Measurements from ENCODE around the gene CA10. TPM values are rescaled to one million over a fixed set of nuclear protein-coding genes. Genes with fewer than 3 reads are reported as not detected.

Gene CA10
- total RNA-seq, 2 experiments from 2014 or later: not detected

- Mint-ChIP-seq H3K9me3 (no peaks in the 10 kb centered on the region), H3K27me3 (peaks cover 15% of the 10 kb centered on the region), H3K27ac (no peak overlapping the region), H3K4me1 (ENCODE audit: low read depth) (no peaks in the 10 kb centered on the region), H3K4me3 (no peak overlapping the region), H3K36me3 (ENCODE audit: low read depth) (no peaks in the 10 kb centered on the region)
- H3K4me1 ChIP-seq (ENCODE audit: insufficient read depth, low read length): no peaks in the 10 kb centered on the region
- H3K27ac ChIP-seq (ENCODE audit: low read depth in 1 of 2, low read length in 2 of 2): no peak overlapping the region
- DNase-seq (no peak), ATAC-seq (ENCODE audit: poor library complexity) (no peak)
- no peak overlapping the region for H3K4me3 ChIP-seq (ENCODE audit: low read length)
- TF ChIP-seq CTCF (IDR thresholded peaks at IDR 0.05): no peak
- CTCF ChIA-PET: no interaction called here
- POLR2A ChIA-PET: no interaction called here
- no peaks in the 10 kb centered on the region for H3K36me3 ChIP-seq (ENCODE audit: insufficient read depth, low read length)
- intact Hi-C loops (cut with DNase I, micrococcal nuclease): no loop called here
- H3K9me3 ChIP-seq (ENCODE audit: control insufficient read depth in 1 of 2, insufficient read depth in 1 of 2, low read length in 2 of 2): peaks cover 0 to 11% of the 10 kb centered on the region in 2 experiments
- H3K27me3 ChIP-seq (ENCODE audit: control insufficient read depth in 1 of 2, insufficient read depth in 2 of 2, low read length in 2 of 2): peaks cover 0 to 2% of the 10 kb centered on the region in 2 experiments
Observed at GRCh38 chr17:51673070-51673469, 485.4 kb downstream of the CA10 start.

- Mint-ChIP-seq H3K27ac (no peak overlapping the region), H3K4me1 (ENCODE audit: low read depth) (no peaks in the 10 kb centered on the region), H3K9me3 (no peaks in the 10 kb centered on the region), H3K4me3 (no peak overlapping the region), H3K27me3 (peaks cover 15% of the 10 kb centered on the region), H3K36me3 (ENCODE audit: low read depth) (no peaks in the 10 kb centered on the region)
- no peaks in the 10 kb centered on the region for H3K36me3 ChIP-seq (ENCODE audit: insufficient read depth, low read length)
- intact Hi-C loops (cut with DNase I, micrococcal nuclease): no loop called here
- ATAC-seq (ENCODE audit: poor library complexity): no peak
- peaks cover 0 to 11% of the 10 kb centered on the region in 2 experiments for H3K9me3 ChIP-seq (ENCODE audit: control insufficient read depth in 1 of 2, insufficient read depth in 1 of 2, low read length in 2 of 2)
- no peak for DNase-seq
- CTCF ChIA-PET: no interaction called here
- no peak for TF ChIP-seq CTCF (IDR thresholded peaks at IDR 0.05)
- peaks cover 0 to 2% of the 10 kb centered on the region in 2 experiments for H3K27me3 ChIP-seq (ENCODE audit: control insufficient read depth in 1 of 2, insufficient read depth in 2 of 2, low read length in 2 of 2)
- POLR2A ChIA-PET: no interaction called here
- no peaks in the 10 kb centered on the region for H3K4me1 ChIP-seq (ENCODE audit: insufficient read depth, low read length)
- H3K4me3 ChIP-seq (ENCODE audit: low read length): no peak overlapping the region
- H3K27ac ChIP-seq (ENCODE audit: low read depth in 1 of 2, low read length in 2 of 2): no peak overlapping the region
Observed at GRCh38 chr17:51672065-51672464, 486.4 kb downstream of the CA10 start.

- CTCF ChIA-PET: no interaction called here
Observed at GRCh38 chr17:51670899-51671298, 487.6 kb downstream of the CA10 start.

More at GRCh38 chr17:51670899-51671298, 487.6 kb downstream of the CA10 start:
- no peaks in the 10 kb centered on the region for H3K4me1 ChIP-seq (ENCODE audit: insufficient read depth, low read length)
- Mint-ChIP-seq H3K27ac (no peak overlapping the region), H3K27me3 (peaks cover 18% of the 10 kb centered on the region), H3K36me3 (ENCODE audit: low read depth) (no peaks in the 10 kb centered on the region), H3K4me3 (no peak overlapping the region), H3K9me3 (no peaks in the 10 kb centered on the region), H3K4me1 (ENCODE audit: low read depth) (no peaks in the 10 kb centered on the region)
- DNase-seq (no peak), ATAC-seq (ENCODE audit: poor library complexity) (no peak)
- POLR2A ChIA-PET: no interaction called here
- H3K9me3 ChIP-seq (ENCODE audit: control insufficient read depth in 1 of 2, insufficient read depth in 1 of 2, low read length in 2 of 2): peaks cover 0 to 11% of the 10 kb centered on the region in 2 experiments
- H3K27ac ChIP-seq (ENCODE audit: low read depth in 1 of 2, low read length in 2 of 2): no peak overlapping the region
- intact Hi-C loops (cut with DNase I, micrococcal nuclease): no loop called here
- no peak for TF ChIP-seq CTCF (IDR thresholded peaks at IDR 0.05)
- peaks cover 0 to 3% of the 10 kb centered on the region in 2 experiments for H3K27me3 ChIP-seq (ENCODE audit: control insufficient read depth in 1 of 2, insufficient read depth in 2 of 2, low read length in 2 of 2)
- H3K36me3 ChIP-seq (ENCODE audit: insufficient read depth, low read length): no peaks in the 10 kb centered on the region
- H3K4me3 ChIP-seq (ENCODE audit: low read length): no peak overlapping the region
